ENCODE data around the gene SDS.

- TF ChIP-seq, protein P1, sequence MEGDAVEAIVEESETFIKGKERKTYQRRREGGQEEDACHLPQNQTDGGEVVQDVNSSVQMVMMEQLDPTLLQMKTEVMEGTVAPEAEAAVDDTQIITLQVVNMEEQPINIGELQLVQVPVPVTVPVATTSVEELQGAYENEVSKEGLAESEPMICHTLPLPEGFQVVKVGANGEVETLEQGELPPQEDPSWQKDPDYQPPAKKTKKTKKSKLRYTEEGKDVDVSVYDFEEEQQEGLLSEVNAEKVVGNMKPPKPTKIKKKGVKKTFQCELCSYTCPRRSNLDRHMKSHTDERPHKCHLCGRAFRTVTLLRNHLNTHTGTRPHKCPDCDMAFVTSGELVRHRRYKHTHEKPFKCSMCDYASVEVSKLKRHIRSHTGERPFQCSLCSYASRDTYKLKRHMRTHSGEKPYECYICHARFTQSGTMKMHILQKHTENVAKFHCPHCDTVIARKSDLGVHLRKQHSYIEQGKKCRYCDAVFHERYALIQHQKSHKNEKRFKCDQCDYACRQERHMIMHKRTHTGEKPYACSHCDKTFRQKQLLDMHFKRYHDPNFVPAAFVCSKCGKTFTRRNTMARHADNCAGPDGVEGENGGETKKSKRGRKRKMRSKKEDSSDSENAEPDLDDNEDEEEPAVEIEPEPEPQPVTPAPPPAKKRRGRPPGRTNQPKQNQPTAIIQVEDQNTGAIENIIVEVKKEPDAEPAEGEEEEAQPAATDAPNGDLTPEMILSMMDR (conservative IDR thresholded peaks at IDR 0.05; ENCODE audit: low read length): no peak
- no peak for TF ChIP-seq EZH2phosphoT487 (IDR thresholded peaks at IDR 0.05; ENCODE audit: borderline replicate concordance, low read depth, low read length)
These were observed 32.9 kb upstream of the SDS start for GRCh38 chr12:113436586-113436985.
